ENCODE measurements around the gene RSL24D1.

Gene RSL24D1

GRCh38 chr15:55224892-55225291 is 28.2 kb upstream of the RSL24D1 start:
- peak; percentile 47 for DNase-seq (ENCODE audit: extremely low read depth, insufficient read length)
- Histone ChIP-seq H3K4me3 (replicated peaks; ENCODE audit: low read depth, low read length) (no peak overlapping the region), H3K27me3 (replicated peaks; ENCODE audit: control insufficient read depth, insufficient read depth, low read length) (no peaks in the 10 kb centered on the region), H3K36me3 (ENCODE audit: control insufficient read depth, insufficient read depth, low read length) (peaks cover 2% of the 10 kb centered on the region)
- TF ChIP-seq CTCF (IDR thresholded peaks at IDR 0.05; ENCODE audit: insufficient read depth, low read length, poor library complexity, severe bottlenecking) = no peak

- H3K36me3 ChIP-seq (ENCODE audit: control insufficient read depth, insufficient read depth, low read length) = peaks cover 2% of the 10 kb centered on the region
- no peaks in the 10 kb centered on the region for H3K27me3 ChIP-seq (replicated peaks; ENCODE audit: control insufficient read depth, insufficient read depth, low read length)
- H3K4me3 ChIP-seq (replicated peaks; ENCODE audit: low read depth, low read length) = no peak overlapping the region
- TF ChIP-seq CTCF (IDR thresholded peaks at IDR 0.05; ENCODE audit: insufficient read depth, low read length, poor library complexity, severe bottlenecking) = no peak
- peak; percentile 62 for DNase-seq (ENCODE audit: extremely low read depth, insufficient read length)
Measured at GRCh38 chr15:55222588-55222987, 25.8 kb upstream of the RSL24D1 start.

- TF ChIP-seq CTCF (IDR thresholded peaks at IDR 0.05; ENCODE audit: insufficient read depth, low read length, poor library complexity, severe bottlenecking) = no peak
- DNase-seq (ENCODE audit: extremely low read depth, insufficient read length) = peak; percentile 50
- Histone ChIP-seq H3K36me3 (ENCODE audit: control insufficient read depth, insufficient read depth, low read length) (peaks cover 2% of the 10 kb centered on the region), H3K27me3 (replicated peaks; ENCODE audit: control insufficient read depth, insufficient read depth, low read length) (no peaks in the 10 kb centered on the region), H3K4me3 (replicated peaks; ENCODE audit: low read depth, low read length) (no peak overlapping the region)
Measured at GRCh38 chr15:55221090-55222011, 24.6 kb upstream of the RSL24D1 start.

GRCh38 chr15:55220606-55221005 is 23.9 kb upstream of the RSL24D1 start:
- Histone ChIP-seq H3K4me3 (replicated peaks; ENCODE audit: low read depth, low read length) (no peak overlapping the region), H3K27me3 (replicated peaks; ENCODE audit: control insufficient read depth, insufficient read depth, low read length) (no peaks in the 10 kb centered on the region), H3K36me3 (ENCODE audit: control insufficient read depth, insufficient read depth, low read length) (peaks cover 2% of the 10 kb centered on the region; the same call in 1 of the 2 replicates)
- no peak for TF ChIP-seq CTCF (IDR thresholded peaks at IDR 0.05; ENCODE audit: insufficient read depth, low read length, poor library complexity, severe bottlenecking)
- no peak for DNase-seq (ENCODE audit: extremely low read depth, insufficient read length)

GRCh38 chr15:55218056-55218455 is 21.3 kb upstream of the RSL24D1 start:
- DNase-seq (ENCODE audit: extremely low read depth, insufficient read length) = no peak
- no peaks in the 10 kb centered on the region for H3K27me3 ChIP-seq (replicated peaks; ENCODE audit: control insufficient read depth, insufficient read depth, low read length)
- H3K4me3 ChIP-seq (replicated peaks; ENCODE audit: low read depth, low read length) = no peak overlapping the region
- H3K36me3 ChIP-seq (ENCODE audit: control insufficient read depth, insufficient read depth, low read length) = peaks cover 2% of the 10 kb centered on the region; the same call in 1 of the 2 replicates
- no peak for TF ChIP-seq CTCF (IDR thresholded peaks at IDR 0.05; ENCODE audit: insufficient read depth, low read length, poor library complexity, severe bottlenecking)

All from GM06990 (cell line).